ENCODE data around the gene FGGY.

FGGY gene

GRCh38 chr1:59271561-59272260 is 25.2 kb upstream of the FGGY start:
- POLR2A ChIA-PET = no interaction called here
- Histone ChIP-seq H3K36me3 (ENCODE audit: control insufficient read depth in 4 of 4, insufficient read depth in 4 of 4, low read length in 3 of 4) (no peaks in the 10 kb centered on the region), H3K27me3 (replicated peaks in 2 of 5; ENCODE audit: control insufficient read depth in 4 of 5, insufficient read depth in 5 of 5, low read length in 4 of 5) (no peaks in the 10 kb centered on the region), H3K4me3 (ENCODE audit: control insufficient read depth in 1 of 7, extremely low read depth in 1 of 7, insufficient read depth in 4 of 7, low read depth in 2 of 7, low read length in 6 of 7) (no peak overlapping the region), H3K27ac (ENCODE audit: insufficient read depth in 1 of 2, low read depth in 1 of 2, low read length in 2 of 2, poor library complexity in 1 of 2, severe bottlenecking in 2 of 2) (no peak overlapping the region), H3K4me1 (ENCODE audit: control extremely low read depth in 1 of 4, control insufficient read depth in 4 of 4, insufficient read depth in 4 of 4, low read length in 3 of 4) (peaks cover 0 to 5% (median 0%) of the 10 kb centered on the region in 4 experiments), H3K9me3 (ENCODE audit: control extremely low read depth in 1 of 5, control insufficient read depth in 4 of 5, insufficient read depth in 2 of 5, low read depth in 1 of 5, low read length in 4 of 5) (no peaks in the 10 kb centered on the region)
- 100% methylated on average over 1 of the region's 2 CpGs for WGBS (ENCODE audit: insufficient coverage)
- no peak for DNase-seq
- CTCF ChIA-PET = interaction anchor here (1.0 kb wide), 1 partner anchor 24 kb away, joined by 3 read pairs; no protein-coding TSS in a partner anchor

GRCh38 chr1:59272507-59272906 is 24.4 kb upstream of the FGGY start:
- Histone ChIP-seq H3K27me3 (replicated peaks in 2 of 5; ENCODE audit: control insufficient read depth in 4 of 5, insufficient read depth in 5 of 5, low read length in 4 of 5) (no peaks in the 10 kb centered on the region), H3K4me3 (ENCODE audit: control insufficient read depth in 1 of 7, extremely low read depth in 1 of 7, insufficient read depth in 4 of 7, low read depth in 2 of 7, low read length in 6 of 7) (no peak overlapping the region), H3K27ac (ENCODE audit: insufficient read depth in 1 of 2, low read depth in 1 of 2, low read length in 2 of 2, poor library complexity in 1 of 2, severe bottlenecking in 2 of 2) (no peak overlapping the region), H3K9me3 (ENCODE audit: control extremely low read depth in 1 of 5, control insufficient read depth in 4 of 5, insufficient read depth in 2 of 5, low read depth in 1 of 5, low read length in 4 of 5) (no peaks in the 10 kb centered on the region), H3K4me1 (ENCODE audit: control extremely low read depth in 1 of 4, control insufficient read depth in 4 of 4, insufficient read depth in 4 of 4, low read length in 3 of 4) (peaks cover 0 to 5% (median 0%) of the 10 kb centered on the region in 4 experiments), H3K36me3 (ENCODE audit: control insufficient read depth in 4 of 4, insufficient read depth in 4 of 4, low read length in 3 of 4) (no peaks in the 10 kb centered on the region)
- ChIA-PET POLR2A (no interaction called here), CTCF (no interaction called here)
- peak in 2 of 3 donors; percentile 33 to 36 for DNase-seq
- 100% methylated on average over 1 of the region's 1 CpG for whole genome bisulfite sequencing (ENCODE audit: insufficient coverage)

- POLR2A ChIA-PET = no interaction called here
- H3K36me3 ChIP-seq (ENCODE audit: control insufficient read depth in 4 of 4, insufficient read depth in 4 of 4, low read length in 3 of 4) = no peaks in the 10 kb centered on the region
- WGBS (ENCODE audit: insufficient coverage) = 87% methylated on average over 2 of the region's 3 CpGs
- no peak overlapping the region for H3K27ac ChIP-seq (ENCODE audit: insufficient read depth in 1 of 2, low read depth in 1 of 2, low read length in 2 of 2, poor library complexity in 1 of 2, severe bottlenecking in 2 of 2)
- peaks cover 0 to 5% (median 0%) of the 10 kb centered on the region in 4 experiments for H3K4me1 ChIP-seq (ENCODE audit: control extremely low read depth in 1 of 4, control insufficient read depth in 4 of 4, insufficient read depth in 4 of 4, low read length in 3 of 4)
- no peak for DNase-seq
- H3K9me3 ChIP-seq (ENCODE audit: control extremely low read depth in 1 of 5, control insufficient read depth in 4 of 5, insufficient read depth in 2 of 5, low read depth in 1 of 5, low read length in 4 of 5) = no peaks in the 10 kb centered on the region
- no peak overlapping the region for H3K4me3 ChIP-seq (ENCODE audit: control insufficient read depth in 1 of 7, extremely low read depth in 1 of 7, insufficient read depth in 4 of 7, low read depth in 2 of 7, low read length in 6 of 7)
- CTCF ChIA-PET = no interaction called here
- no peaks in the 10 kb centered on the region for H3K27me3 ChIP-seq (replicated peaks in 2 of 5; ENCODE audit: control insufficient read depth in 4 of 5, insufficient read depth in 5 of 5, low read length in 4 of 5)
Measured at GRCh38 chr1:59276439-59276851, 20.4 kb upstream of the FGGY start.

GRCh38 chr1:59278780-59279354 is 18.0 kb upstream of the FGGY start:
- POLR2A ChIA-PET = no interaction called here
- Histone ChIP-seq H3K4me3 (ENCODE audit: control insufficient read depth in 1 of 7, extremely low read depth in 1 of 7, insufficient read depth in 4 of 7, low read depth in 2 of 7, low read length in 6 of 7) (no peak overlapping the region), H3K9me3 (ENCODE audit: control extremely low read depth in 1 of 5, control insufficient read depth in 4 of 5, insufficient read depth in 2 of 5, low read depth in 1 of 5, low read length in 4 of 5) (no peaks in the 10 kb centered on the region), H3K4me1 (ENCODE audit: control extremely low read depth in 1 of 4, control insufficient read depth in 4 of 4, insufficient read depth in 4 of 4, low read length in 3 of 4) (no peaks in the 10 kb centered on the region), H3K36me3 (ENCODE audit: control insufficient read depth in 4 of 4, insufficient read depth in 4 of 4, low read length in 3 of 4) (no peaks in the 10 kb centered on the region), H3K27ac (ENCODE audit: insufficient read depth in 1 of 2, low read depth in 1 of 2, low read length in 2 of 2, poor library complexity in 1 of 2, severe bottlenecking in 2 of 2) (no peak overlapping the region), H3K27me3 (replicated peaks in 2 of 5; ENCODE audit: control insufficient read depth in 4 of 5, insufficient read depth in 5 of 5, low read length in 4 of 5) (no peaks in the 10 kb centered on the region)
- WGBS (ENCODE audit: insufficient coverage) = 100% methylated on average over 1 of the region's 2 CpGs
- CTCF ChIA-PET = interaction anchor here (0.7 to 1.9 kb wide), 2 partner anchors 12 to 34 kb away, joined by 3 to 5 read pairs; no protein-coding TSS in a partner anchor
- no peak for DNase-seq

GRCh38 chr1:59279645-59280044 is 17.2 kb upstream of the FGGY start:
- H3K4me1 ChIP-seq (ENCODE audit: control extremely low read depth in 1 of 4, control insufficient read depth in 4 of 4, insufficient read depth in 4 of 4, low read length in 3 of 4) = no peaks in the 10 kb centered on the region
- no peak overlapping the region for H3K27ac ChIP-seq (ENCODE audit: insufficient read depth in 1 of 2, low read depth in 1 of 2, low read length in 2 of 2, poor library complexity in 1 of 2, severe bottlenecking in 2 of 2)
- POLR2A ChIA-PET = no interaction called here
- H3K27me3 ChIP-seq (replicated peaks in 2 of 5; ENCODE audit: control insufficient read depth in 4 of 5, insufficient read depth in 5 of 5, low read length in 4 of 5) = no peaks in the 10 kb centered on the region
- WGBS (ENCODE audit: insufficient coverage) = 100% methylated on average over 4 of the region's 5 CpGs
- no peaks in the 10 kb centered on the region for H3K36me3 ChIP-seq (ENCODE audit: control insufficient read depth in 4 of 4, insufficient read depth in 4 of 4, low read length in 3 of 4)
- H3K4me3 ChIP-seq (ENCODE audit: control insufficient read depth in 1 of 7, extremely low read depth in 1 of 7, insufficient read depth in 4 of 7, low read depth in 2 of 7, low read length in 6 of 7) = no peak overlapping the region
- CTCF ChIA-PET = interaction anchor here (1.9 kb wide), 1 partner anchor 11 kb away, joined by 5 read pairs; no protein-coding TSS in a partner anchor
- no peaks in the 10 kb centered on the region for H3K9me3 ChIP-seq (ENCODE audit: control extremely low read depth in 1 of 5, control insufficient read depth in 4 of 5, insufficient read depth in 2 of 5, low read depth in 1 of 5, low read length in 4 of 5)
- DNase-seq = no peak

- ChIA-PET CTCF (interaction anchor here (1.1 kb wide), 1 partner anchor 498 kb away, joined by 3 read pairs; no protein-coding TSS in a partner anchor), POLR2A (no interaction called here)
- Histone ChIP-seq H3K27me3 (replicated peaks in 2 of 5; ENCODE audit: control insufficient read depth in 4 of 5, insufficient read depth in 5 of 5, low read length in 4 of 5) (no peaks in the 10 kb centered on the region), H3K36me3 (ENCODE audit: control insufficient read depth in 4 of 4, insufficient read depth in 4 of 4, low read length in 3 of 4) (no peaks in the 10 kb centered on the region), H3K9me3 (ENCODE audit: control extremely low read depth in 1 of 5, control insufficient read depth in 4 of 5, insufficient read depth in 2 of 5, low read depth in 1 of 5, low read length in 4 of 5) (no peaks in the 10 kb centered on the region), H3K27ac (ENCODE audit: insufficient read depth in 1 of 2, low read depth in 1 of 2, low read length in 2 of 2, poor library complexity in 1 of 2, severe bottlenecking in 2 of 2) (no peak overlapping the region), H3K4me3 (ENCODE audit: control insufficient read depth in 1 of 7, extremely low read depth in 1 of 7, insufficient read depth in 4 of 7, low read depth in 2 of 7, low read length in 6 of 7) (no peak overlapping the region), H3K4me1 (ENCODE audit: control extremely low read depth in 1 of 4, control insufficient read depth in 4 of 4, insufficient read depth in 4 of 4, low read length in 3 of 4) (no peaks in the 10 kb centered on the region)
- no peak for DNase-seq
- 60% methylated on average over 1 of the region's 1 CpG for WGBS (ENCODE audit: insufficient coverage)
Measured at GRCh38 chr1:59282951-59283350, 13.9 kb upstream of the FGGY start.

- WGBS (ENCODE audit: insufficient coverage) = 100% methylated on average over 3 of the region's 4 CpGs
- H3K4me3 ChIP-seq (ENCODE audit: control insufficient read depth in 1 of 7, extremely low read depth in 1 of 7, insufficient read depth in 4 of 7, low read depth in 2 of 7, low read length in 6 of 7) = no peak overlapping the region
- H3K36me3 ChIP-seq (ENCODE audit: control insufficient read depth in 4 of 4, insufficient read depth in 4 of 4, low read length in 3 of 4) = no peaks in the 10 kb centered on the region
- CTCF ChIA-PET = no interaction called here
- DNase-seq = no peak
- no peaks in the 10 kb centered on the region for H3K27me3 ChIP-seq (replicated peaks in 2 of 5; ENCODE audit: control insufficient read depth in 4 of 5, insufficient read depth in 5 of 5, low read length in 4 of 5)
- no peak overlapping the region for H3K27ac ChIP-seq (ENCODE audit: insufficient read depth in 1 of 2, low read depth in 1 of 2, low read length in 2 of 2, poor library complexity in 1 of 2, severe bottlenecking in 2 of 2)
- H3K4me1 ChIP-seq (ENCODE audit: control extremely low read depth in 1 of 4, control insufficient read depth in 4 of 4, insufficient read depth in 4 of 4, low read length in 3 of 4) = peaks cover 0 to 2% (median 0%) of the 10 kb centered on the region in 4 experiments
- POLR2A ChIA-PET = interaction anchor here (0.7 kb wide), 1 partner anchor 337 kb away, joined by 3 read pairs; no protein-coding TSS in a partner anchor
- H3K9me3 ChIP-seq (ENCODE audit: control extremely low read depth in 1 of 5, control insufficient read depth in 4 of 5, insufficient read depth in 2 of 5, low read depth in 1 of 5, low read length in 4 of 5) = no peaks in the 10 kb centered on the region
Measured at GRCh38 chr1:59285691-59286090, 11.2 kb upstream of the FGGY start.
